Urinary bladder (tissue), 4 donors: ENCODE data around the gene CTDSP1. TPM values are rescaled to one million over a fixed set of nuclear protein-coding genes. Genes with fewer than 3 reads are reported as not detected.

Experiments
- DNase-seq: peaks from one replicate; pipeline ENCODE4 v3.0.0-alpha.2; 2015; ENCODE audit errors: extremely low spot score
- H3K27ac ChIP-seq: one replicate; pipeline ENCODE4 v1.5.1; 2013; ENCODE audit warnings: low read depth, mild to moderate bottlenecking, moderate library complexity
- H3K36me3 ChIP-seq: one replicate; pipeline ENCODE4 v1.6.1; 2013; ENCODE audit warnings: mild to moderate bottlenecking, moderate library complexity; ENCODE audit not compliant: insufficient read depth
- H3K4me1 ChIP-seq: one replicate; pipeline ENCODE4 v1.6.1; 2013; ENCODE audit warnings: mild to moderate bottlenecking, moderate library complexity; ENCODE audit not compliant: insufficient read depth
- H3K4me3 ChIP-seq: one replicate; pipeline ENCODE4 v1.5.1; 2013; ENCODE audit warnings: low read depth, low read length
- WGBS: extraction: QIAGEN DNeasy Blood & Tissue Kit; methylation state at CpG from one replicate; pipeline ENCODE4 v1.1.7; 2013; 5-methylcytosine and 5-hydroxymethylcytosine counted together
- polyA plus RNA-seq: library from polyadenylated mRNA; stranded (reverse); fragments of 200-250 nt; gene quantifications from one replicate; pipeline ENCODE4 v1.2.3, GENCODE V29; 2013
- total RNA-seq: library from RNA; depleted of rRNA; stranded (reverse); fragments of >200 nt; gene quantifications from one replicate; pipeline ENCODE4 v1.2.3, GENCODE V29; 2014
- donor health status: healthy with polysubstance abuse.
- donor health status: healthy.

The CTDSP1 gene
- total and polyA plus RNA-seq, 2 donors: 66.2 to 179 TPM

- Histone ChIP-seq H3K4me1 (no peaks in the 10 kb centered on the region), H3K36me3 (no peaks in the 10 kb centered on the region), H3K4me3 (no peak overlapping the region), H3K27ac (no peak overlapping the region)
- no peak for DNase-seq
- 92% methylated on average over 17 of the region's 17 CpGs for WGBS
Observed at GRCh38 chr2:218389333-218390150, 10.1 kb upstream of the CTDSP1 start.

GRCh38 chr2:218391202-218391601 is 8.5 kb upstream of the CTDSP1 start:
- DNase-seq: no peak
- Histone ChIP-seq H3K36me3 (no peaks in the 10 kb centered on the region), H3K4me3 (no peak overlapping the region), H3K4me1 (no peaks in the 10 kb centered on the region), H3K27ac (no peak overlapping the region)
- WGBS: 92% methylated on average over 23 of the region's 23 CpGs

- H3K36me3 ChIP-seq: no peaks in the 10 kb centered on the region
- H3K4me1 ChIP-seq: no peaks in the 10 kb centered on the region
- no peak overlapping the region for H3K4me3 ChIP-seq
- H3K27ac ChIP-seq: no peak overlapping the region
- no peak for DNase-seq
- WGBS: 93% methylated on average over 5 of the region's 5 CpGs
Observed at GRCh38 chr2:218392459-218392858, 7.2 kb upstream of the CTDSP1 start.

GRCh38 chr2:218392891-218393462 is 6.7 kb upstream of the CTDSP1 start:
- Histone ChIP-seq H3K36me3 (no peaks in the 10 kb centered on the region), H3K4me1 (no peaks in the 10 kb centered on the region), H3K27ac (no peak overlapping the region), H3K4me3 (no peak overlapping the region)
- WGBS: 84% methylated on average over 16 of the region's 16 CpGs
- DNase-seq: no peak

- H3K4me3 ChIP-seq: no peak overlapping the region
- 71% methylated on average over 8 of the region's 8 CpGs for WGBS
Observed at GRCh38 chr2:218393750-218394290, 5.8 kb upstream of the CTDSP1 start.

GRCh38 chr2:218394298-218395089 is 5.2 kb upstream of the CTDSP1 start:
- 89% methylated on average over 13 of the region's 13 CpGs for WGBS
- Histone ChIP-seq H3K27ac (no peak overlapping the region), H3K4me3 (no peak overlapping the region), H3K36me3 (no peaks in the 10 kb centered on the region), H3K4me1 (no peaks in the 10 kb centered on the region)
- DNase-seq: no peak

More at GRCh38 chr2:218393750-218394290, 5.8 kb upstream of the CTDSP1 start:
- H3K4me1 ChIP-seq: no peaks in the 10 kb centered on the region
- no peaks in the 10 kb centered on the region for H3K36me3 ChIP-seq
- no peak for DNase-seq
- H3K27ac ChIP-seq: no peak overlapping the region

GRCh38 chr2:218395090-218395444 is 4.6 kb upstream of the CTDSP1 start:
- no peak overlapping the region for H3K27ac ChIP-seq
- H3K4me3 ChIP-seq: no peak overlapping the region
- no peaks in the 10 kb centered on the region for H3K4me1 ChIP-seq
- 78% methylated on average over 6 of the region's 6 CpGs for WGBS
- no peaks in the 10 kb centered on the region for H3K36me3 ChIP-seq
- DNase-seq: no peak

- no peak for DNase-seq
- 28% methylated on average over 16 of the region's 16 CpGs for WGBS
- H3K27ac ChIP-seq: peak overlapping the region; percentile 85
- H3K4me3 ChIP-seq: no peak overlapping the region
- no peaks in the 10 kb centered on the region for H3K4me1 ChIP-seq
- no peaks in the 10 kb centered on the region for H3K36me3 ChIP-seq
Observed at GRCh38 chr2:218395456-218395825, 4.2 kb upstream of the CTDSP1 start.

- WGBS: under 1% methylated on average over 57 of the region's 57 CpGs
- peak overlapping the region; percentile 99 for H3K27ac ChIP-seq
- peak; percentile 94 for DNase-seq
Observed at GRCh38 chr2:218395826-218396687, 3.6 kb upstream of the CTDSP1 start.

GRCh38 chr2:218396688-218397462 is 2.8 kb upstream of the CTDSP1 start:
- DNase-seq: no peak
- Histone ChIP-seq H3K4me3 (peak overlapping the region; percentile 93), H3K4me1 (no peaks in the 10 kb centered on the region), H3K36me3 (no peaks in the 10 kb centered on the region), H3K27ac (peak overlapping the region; percentile 99)
- under 1% methylated on average over 27 of the region's 27 CpGs for WGBS

More at GRCh38 chr2:218395826-218396687, 3.6 kb upstream of the CTDSP1 start:
- Histone ChIP-seq H3K36me3 (no peaks in the 10 kb centered on the region), H3K4me3 (peak overlapping the region; percentile 93), H3K4me1 (no peaks in the 10 kb centered on the region)

- H3K36me3 ChIP-seq: no peaks in the 10 kb centered on the region
- peak overlapping the region; percentile 93 for H3K4me3 ChIP-seq
- DNase-seq: no peak
- no peaks in the 10 kb centered on the region for H3K4me1 ChIP-seq
- WGBS: 4% methylated on average over 12 of the region's 12 CpGs
- H3K27ac ChIP-seq: peak overlapping the region; percentile 99
Observed at GRCh38 chr2:218397463-218397819, 2.2 kb upstream of the CTDSP1 start.

- H3K4me3 ChIP-seq: peak overlapping the region; percentile 93
- H3K27ac ChIP-seq: peak overlapping the region; percentile 99
- H3K4me1 ChIP-seq: no peaks in the 10 kb centered on the region
- no peak for DNase-seq
- H3K36me3 ChIP-seq: no peaks in the 10 kb centered on the region
- WGBS: under 1% methylated on average over 35 of the region's 35 CpGs
Observed at GRCh38 chr2:218397820-218398436, 1.7 kb upstream of the CTDSP1 start.
